NK-92 (cell line): ENCODE data around the gene RBBP8.
"Not testable (repeated sequence)": the region's sequence is repeated elsewhere in the genome, so short reads cannot be mapped to it uniquely, and the experiment has no call there.

Experiments
- DNase-seq: peaks from one replicate; lab custom pipeline; 2025; ENCODE audit not compliant: unreplicated experiment; lab: John Stamatoyannopoulos, UW

Gene RBBP8

GRCh38 chr18:22939649-22940048, 6.5 kb downstream of the RBBP8 start:
- DNase-seq = no peak

- no peak for DNase-seq
Measured at GRCh38 chr18:22943847-22944246, 10.7 kb downstream of the RBBP8 start.

DNA sequence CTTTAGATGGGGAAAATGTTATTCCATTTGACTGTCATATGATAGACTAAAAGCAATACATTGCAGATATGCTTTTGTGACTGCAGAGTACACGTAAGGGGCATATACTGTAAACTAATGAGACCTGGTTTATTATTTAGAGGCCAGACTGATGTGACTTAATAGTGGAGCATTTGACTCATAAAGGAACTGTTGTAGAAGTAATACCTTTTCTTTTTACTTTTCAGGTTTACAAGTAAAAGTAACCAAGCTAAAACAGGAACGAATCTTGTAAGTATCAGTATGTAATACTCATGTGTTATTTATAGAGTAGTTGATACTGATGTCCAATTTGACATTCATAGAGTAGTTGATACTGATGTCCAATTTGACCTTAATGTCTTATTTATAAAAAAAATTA, 13.1 kb downstream of the RBBP8 start:
- DNase-seq = no peak

DNA sequence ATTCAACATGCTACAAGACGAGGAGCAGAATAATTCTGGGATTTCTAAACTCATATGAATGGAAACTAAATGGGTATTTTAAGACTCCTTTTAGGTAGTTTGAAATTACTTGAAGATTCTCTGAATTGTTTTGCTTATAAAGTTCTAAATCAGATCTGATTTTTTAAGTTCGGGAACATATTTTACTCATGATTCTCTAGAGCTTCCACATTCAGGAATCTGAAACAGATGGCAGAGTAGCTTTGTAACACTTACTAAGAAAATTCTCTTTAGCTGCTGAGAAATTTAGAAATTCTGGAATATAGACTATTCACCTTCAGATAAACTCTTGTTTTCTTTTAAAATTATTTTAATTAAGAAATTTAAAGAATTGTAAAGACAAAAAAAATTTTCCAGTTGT, 13.7 kb downstream of the RBBP8 start:
- DNase-seq = no peak

DNA sequence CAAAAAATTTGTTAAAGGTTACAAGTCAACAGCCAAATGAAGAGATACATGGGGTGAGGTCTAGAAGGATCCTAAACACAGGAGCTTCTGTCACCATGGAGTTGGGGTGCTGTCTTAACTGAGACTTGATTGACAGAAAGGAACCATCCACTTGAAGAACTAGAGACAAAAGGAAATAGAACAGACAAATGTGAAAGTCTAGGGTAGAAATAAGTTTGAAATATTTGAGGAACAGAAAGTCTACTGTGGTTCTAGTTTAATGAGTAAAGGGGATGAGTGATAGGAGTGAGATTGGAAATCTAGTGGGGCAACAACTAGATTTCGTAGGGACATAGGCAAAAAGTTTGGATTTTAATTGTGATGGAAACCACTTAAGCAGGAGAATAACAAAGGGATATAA, 18.7 kb downstream of the RBBP8 start:
- DNase-seq = no peak

DNA sequence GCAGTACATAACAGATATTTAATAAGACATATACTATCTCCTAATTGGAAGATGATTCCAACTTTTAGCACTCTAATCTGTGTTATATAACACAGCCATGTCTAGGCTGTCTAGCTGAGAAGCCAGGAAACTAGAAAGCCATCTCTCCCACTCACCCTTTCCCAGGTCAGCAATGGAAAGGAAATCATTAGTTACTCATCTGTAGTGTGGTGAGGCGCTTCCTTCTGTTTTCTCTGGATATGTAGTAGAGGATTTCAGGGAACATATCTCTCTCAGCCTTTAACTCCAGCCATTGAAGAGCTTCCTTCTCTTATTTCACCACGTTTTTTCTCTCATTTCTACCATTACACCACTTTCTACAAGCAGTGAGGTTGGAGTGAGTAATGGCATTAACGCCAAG, 19.4 kb downstream of the RBBP8 start:
- no peak for DNase-seq

DNA sequence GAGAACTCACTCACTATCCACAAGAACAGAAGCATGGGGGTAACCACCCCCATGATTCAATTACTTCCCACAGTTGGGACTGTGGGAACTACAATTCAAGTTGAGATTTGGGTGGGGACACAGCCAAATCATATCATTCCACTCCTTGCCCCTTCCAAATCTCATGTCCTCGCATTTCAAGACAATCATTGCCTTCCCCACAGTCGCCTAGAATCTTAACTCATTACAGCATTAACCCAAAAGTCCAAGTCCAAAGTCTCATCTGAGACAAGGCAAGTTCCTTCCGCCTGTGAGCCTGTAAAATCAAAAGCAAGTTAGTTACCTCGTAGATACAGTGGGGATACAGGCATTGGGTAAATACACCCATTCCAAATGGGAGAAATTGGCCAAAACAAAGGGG, 20.9 kb downstream of the RBBP8 start:
- DNase-seq = not testable (repeated sequence)

GRCh38 chr18:22956226-22956625, 23.1 kb downstream of the RBBP8 start:
- no peak for DNase-seq

DNA sequence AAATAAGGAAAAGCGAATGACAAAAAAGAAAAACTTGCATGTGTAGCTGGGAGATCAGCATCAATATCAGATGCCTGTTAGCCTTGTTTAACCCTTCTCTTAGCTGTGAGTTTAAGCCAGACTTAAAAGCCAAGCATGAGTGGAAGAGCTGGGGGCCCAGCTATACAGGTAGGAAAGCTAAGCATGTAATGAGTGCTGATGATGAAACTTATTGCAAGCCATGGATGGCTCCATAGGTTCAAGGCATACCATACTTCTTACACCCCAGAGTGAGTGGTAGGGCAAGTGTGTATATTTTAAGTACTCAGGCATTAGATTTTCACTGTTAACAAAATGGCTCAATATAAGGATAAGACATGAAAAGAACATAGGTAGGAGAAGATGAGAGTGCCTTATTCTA, 28.0 kb downstream of the RBBP8 start:
- no peak for DNase-seq

GRCh38 chr18:22962004-22962403, 28.9 kb downstream of the RBBP8 start:
- no peak for DNase-seq

- no peak for DNase-seq
Measured at GRCh38 chr18:22964116-22964515, 31.0 kb downstream of the RBBP8 start.

DNA sequence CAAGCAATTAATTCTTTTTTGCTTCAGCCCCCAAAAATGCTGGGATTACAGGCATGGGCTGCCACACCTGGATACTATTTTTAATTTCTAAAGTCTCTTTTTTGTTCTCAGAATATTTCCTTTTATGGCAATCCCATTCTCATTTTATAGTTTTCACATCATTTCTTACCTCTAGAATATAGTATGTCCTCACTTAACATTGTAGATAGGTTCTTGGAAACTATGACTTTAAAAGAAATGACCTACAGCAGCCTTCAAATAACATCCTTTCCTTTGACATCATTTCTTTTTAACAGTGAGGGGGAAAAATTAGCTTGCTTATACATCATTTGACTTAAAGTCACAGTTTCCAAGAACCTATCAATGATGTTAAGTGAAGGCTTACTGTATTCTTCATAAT, 31.6 kb downstream of the RBBP8 start:
- no peak for DNase-seq

GRCh38 chr18:22971038-22971437, 37.9 kb downstream of the RBBP8 start:
- DNase-seq = no peak

- no peak for DNase-seq
Measured at GRCh38 chr18:22974001-22974400, 40.9 kb downstream of the RBBP8 start.

DNA sequence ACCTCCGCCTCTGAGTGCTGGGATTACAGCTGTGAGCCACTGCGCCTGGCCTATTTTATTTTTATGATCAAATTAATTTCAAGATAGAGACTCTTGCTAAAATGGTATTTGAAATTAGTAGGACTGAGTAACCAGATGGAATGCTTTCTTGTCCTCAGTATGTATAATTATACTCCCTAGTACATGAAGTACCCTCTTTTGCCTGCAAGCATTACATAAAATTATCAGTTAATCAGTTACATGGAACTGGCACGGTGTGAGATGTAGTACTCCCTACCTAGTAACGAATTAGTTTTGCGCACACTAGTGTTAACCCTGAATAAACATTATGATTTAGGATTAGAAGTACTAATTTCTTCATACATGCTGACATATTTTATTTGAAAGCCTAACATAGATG, 41.6 kb downstream of the RBBP8 start:
- no peak for DNase-seq

DNA sequence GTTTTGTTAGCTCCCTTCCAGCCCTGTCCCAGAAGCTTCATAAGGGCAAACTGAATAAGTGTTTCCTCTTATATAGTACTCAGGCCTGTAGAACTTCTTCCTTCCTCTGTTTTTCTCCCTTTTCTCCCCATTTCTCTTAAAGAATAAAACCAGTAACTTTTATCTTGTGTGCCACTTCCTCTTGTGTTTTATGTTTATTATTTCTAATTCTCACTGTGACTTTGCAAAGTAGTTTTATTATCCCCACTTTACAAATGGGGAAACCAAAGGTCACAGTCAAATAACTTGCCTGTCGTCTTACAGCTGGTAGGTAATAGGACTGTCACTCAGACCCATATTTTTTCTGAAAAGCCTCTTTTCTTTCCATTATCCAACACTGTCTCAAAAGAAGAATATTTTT, 42.4 kb downstream of the RBBP8 start:
- no peak for DNase-seq

- no peak for DNase-seq
Measured at GRCh38 chr18:22977847-22978701, 44.9 kb downstream of the RBBP8 start.

DNA sequence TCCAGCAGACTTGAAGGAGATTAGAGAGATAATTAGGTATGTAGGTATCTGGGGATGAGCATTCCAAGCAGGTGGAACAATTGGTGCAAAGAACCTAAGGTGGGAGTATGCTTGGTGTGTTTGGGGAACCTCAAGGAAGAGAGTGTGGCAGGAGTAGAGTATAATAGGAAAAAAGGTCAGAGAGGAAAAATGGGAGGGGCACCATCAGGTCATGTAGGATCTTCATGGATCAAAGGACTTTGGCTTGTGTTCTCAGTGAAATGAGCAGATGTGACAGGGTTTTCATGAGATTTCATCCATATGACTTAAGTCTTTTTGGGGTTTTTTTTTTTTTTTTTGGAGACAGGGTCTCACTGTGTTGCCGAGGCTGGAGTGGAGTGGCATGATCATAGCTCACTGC, 47.3 kb downstream of the RBBP8 start:
- no peak for DNase-seq

GRCh38 chr18:22981274-22982133, 48.4 kb downstream of the RBBP8 start:
- DNase-seq = no peak

DNA sequence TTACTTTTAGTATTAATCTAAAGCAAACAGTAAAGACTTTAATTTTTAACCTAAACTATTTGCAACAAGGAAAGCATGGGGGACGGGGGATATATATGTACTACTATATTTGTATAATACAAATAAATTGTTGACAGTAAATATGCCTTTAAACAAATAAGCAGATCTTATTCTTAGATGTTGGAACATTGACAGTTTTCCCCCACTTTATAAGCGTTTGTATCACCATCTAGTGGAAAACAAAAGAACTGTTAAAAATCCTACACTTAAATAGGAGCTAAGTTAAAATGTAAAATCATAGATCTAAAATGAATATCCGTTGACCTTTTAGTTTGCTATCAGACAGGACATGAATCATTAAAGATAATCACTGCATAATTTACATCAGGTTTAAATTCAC, 50.0 kb downstream of the RBBP8 start:
- no peak for DNase-seq

DNA sequence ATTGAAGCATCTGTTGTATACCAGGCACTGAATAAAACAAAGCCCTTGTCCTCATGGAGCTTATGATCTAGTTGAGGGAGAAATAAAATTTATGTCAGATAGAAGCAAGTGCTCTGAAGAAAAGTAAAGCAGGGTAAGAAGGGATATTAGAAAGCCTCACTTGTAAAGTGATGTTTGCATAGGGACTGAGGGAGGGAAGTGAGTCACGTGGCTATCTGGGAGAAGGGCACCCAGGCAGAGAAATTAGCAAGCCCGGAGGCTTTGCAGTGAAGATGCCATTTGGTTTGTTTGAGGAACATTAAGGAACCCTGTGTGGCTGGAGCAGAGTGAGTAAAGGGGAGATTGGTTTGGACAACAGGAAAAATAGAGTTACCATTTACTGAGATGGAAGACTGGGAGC, 52.1 kb downstream of the RBBP8 start:
- no peak for DNase-seq

DNA sequence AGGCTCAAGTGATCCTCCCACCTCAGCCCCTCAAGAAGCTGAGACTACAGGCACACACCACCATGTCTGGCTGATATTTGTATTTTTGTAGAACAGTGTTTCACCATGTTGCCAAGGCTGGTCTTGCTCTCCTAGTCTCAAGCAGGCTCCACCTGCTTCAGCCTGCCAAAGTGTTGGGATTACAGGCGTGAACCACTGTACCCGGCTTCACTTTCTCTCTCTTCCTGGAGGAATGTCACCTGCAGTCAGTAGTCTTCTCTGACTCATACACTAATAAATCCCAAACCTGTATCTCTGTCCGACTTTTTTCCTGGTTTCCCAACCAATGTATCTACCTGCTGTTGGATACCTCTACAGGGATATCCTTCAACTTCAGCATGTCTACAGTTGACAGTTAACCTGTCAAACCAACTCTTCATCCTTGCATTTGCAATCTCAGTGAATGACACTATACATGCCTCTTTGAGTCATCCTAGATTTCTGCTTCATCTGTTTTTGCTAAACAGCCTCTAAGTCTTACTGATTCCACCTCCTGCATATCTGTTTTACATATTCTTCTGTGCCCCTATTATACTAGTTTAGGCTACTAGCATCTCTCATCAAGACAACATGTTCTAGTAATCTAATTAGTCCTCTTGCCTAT, 54.5 kb downstream of the RBBP8 start:
- no peak for DNase-seq
